BJ (cell line): Measurements from ENCODE around the gene S1PR3. TPM values are rescaled to one million over a fixed set of nuclear protein-coding genes. Genes with fewer than 3 reads are reported as not detected.

ENCODE experiments used
- CTCF ChIA-PET: fragments of 350-600 bp; formaldehyde crosslinking; extraction: SDS; loops from one replicate; lab custom pipeline; 2021; ENCODE audit warnings: antibody characterized with exemption, inconsistent platforms; lab: Yijun Ruan, JAX
- POLR2A ChIA-PET: fragments of 300-600 bp; sonication (Branson Sonifier 250); formaldehyde crosslinking; extraction: SDS; loops from one replicate; lab custom pipeline; 2021; ENCODE audit warnings: antibody characterized with exemption; lab: Charles Lee
- DNase-seq: peaks from one replicate; pipeline ENCODE4 v3.0.0-alpha.2; 2011; ENCODE audit warnings: low read depth
- H3K27me3 ChIP-seq: 2 replicates; pipeline ENCODE4 v1.6.0; 2011; ENCODE audit warnings: low read length; ENCODE audit not compliant: control insufficient read depth, insufficient read depth
- H3K36me3 ChIP-seq: 2 replicates; pipeline ENCODE4 v1.5.1; 2011; ENCODE audit warnings: low read length; ENCODE audit not compliant: control insufficient read depth, insufficient read depth
- H3K4me3 ChIP-seq: 2 replicates; pipeline ENCODE4 v1.5.1; 2011; ENCODE audit warnings: low read depth, mild to moderate bottlenecking, control low read depth, low read length
- polyA plus RNA-seq: library from polyadenylated mRNA; depleted of rRNA; stranded (reverse); fragments of >200 nt; gene quantifications from 2 replicates; pipeline ENCODE4 v1.2.3, GENCODE V29; 2011
- TF ChIP-seq, protein P1 (sequence below): IDR thresholded peaks from 2 replicates; pipeline ENCODE4 v1.5.1; 2011; ENCODE audit warnings: low read depth, mild to moderate bottlenecking, control low read depth, inconsistent platforms, low read length, moderate library complexity; ENCODE audit not compliant: insufficient read depth

S1PR3 gene
- polyA plus RNA-seq, 1 experiment = 20.3 TPM

DNA sequence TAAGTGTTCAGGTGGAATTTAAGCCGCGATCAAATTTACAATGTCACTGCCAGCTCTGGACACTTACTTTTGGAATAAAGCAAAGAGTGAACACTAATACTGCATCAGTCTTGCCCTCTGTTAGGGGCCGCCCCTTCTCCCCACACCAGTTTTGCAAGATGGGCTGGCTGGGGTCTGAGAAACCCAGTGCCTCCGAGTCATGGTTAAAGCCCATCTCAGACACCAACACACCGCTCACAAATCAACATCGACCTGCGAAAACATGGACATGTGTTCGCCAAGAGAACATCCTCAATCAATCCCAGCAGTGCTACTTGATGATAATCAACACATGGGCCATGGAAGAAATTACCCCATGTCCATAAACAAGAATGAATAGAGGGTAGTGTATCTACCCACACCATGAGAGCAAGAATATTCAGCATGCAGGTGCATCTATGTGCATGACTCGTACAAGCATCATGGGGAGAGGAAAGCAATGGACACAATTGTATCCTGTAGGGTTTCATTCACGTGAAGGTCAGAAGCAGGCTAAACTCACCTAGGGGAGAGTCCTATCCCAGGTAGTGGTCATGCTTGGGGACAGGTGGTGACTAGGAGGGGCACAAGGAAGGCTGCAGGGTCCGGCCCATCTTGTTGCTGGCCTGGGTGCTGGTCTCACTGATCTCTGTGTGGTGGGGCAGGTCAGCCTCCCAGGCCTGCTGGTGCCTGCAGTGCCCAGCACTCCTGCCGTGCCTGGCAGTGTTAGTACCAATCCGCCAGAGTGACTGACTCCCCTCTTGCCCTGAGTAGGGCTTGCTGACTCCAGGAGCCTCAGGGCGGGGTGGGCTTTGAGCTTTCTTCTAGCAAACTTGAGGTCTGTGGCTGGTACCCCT lies 5.0 kb downstream of the S1PR3 start:
- DNase-seq = no peak
- H3K36me3 ChIP-seq = peaks cover 18% of the 10 kb centered on the region

DNA sequence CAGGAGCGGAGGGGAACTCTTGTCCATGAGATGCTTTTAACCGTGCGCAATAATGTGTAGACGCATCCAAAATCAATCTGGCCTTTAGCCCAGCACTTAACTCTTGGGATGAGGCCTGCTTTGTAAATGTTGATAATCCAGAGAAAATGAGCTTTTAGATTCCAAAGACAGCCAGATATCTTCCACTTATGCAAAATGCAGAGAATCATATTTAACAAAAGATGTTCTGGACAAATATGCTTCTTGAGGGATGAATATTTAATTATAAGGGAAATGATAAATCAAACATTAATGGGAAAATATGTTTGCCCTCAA lies 5.6 kb downstream of the S1PR3 start:
- TF ChIP-seq, protein P1, sequence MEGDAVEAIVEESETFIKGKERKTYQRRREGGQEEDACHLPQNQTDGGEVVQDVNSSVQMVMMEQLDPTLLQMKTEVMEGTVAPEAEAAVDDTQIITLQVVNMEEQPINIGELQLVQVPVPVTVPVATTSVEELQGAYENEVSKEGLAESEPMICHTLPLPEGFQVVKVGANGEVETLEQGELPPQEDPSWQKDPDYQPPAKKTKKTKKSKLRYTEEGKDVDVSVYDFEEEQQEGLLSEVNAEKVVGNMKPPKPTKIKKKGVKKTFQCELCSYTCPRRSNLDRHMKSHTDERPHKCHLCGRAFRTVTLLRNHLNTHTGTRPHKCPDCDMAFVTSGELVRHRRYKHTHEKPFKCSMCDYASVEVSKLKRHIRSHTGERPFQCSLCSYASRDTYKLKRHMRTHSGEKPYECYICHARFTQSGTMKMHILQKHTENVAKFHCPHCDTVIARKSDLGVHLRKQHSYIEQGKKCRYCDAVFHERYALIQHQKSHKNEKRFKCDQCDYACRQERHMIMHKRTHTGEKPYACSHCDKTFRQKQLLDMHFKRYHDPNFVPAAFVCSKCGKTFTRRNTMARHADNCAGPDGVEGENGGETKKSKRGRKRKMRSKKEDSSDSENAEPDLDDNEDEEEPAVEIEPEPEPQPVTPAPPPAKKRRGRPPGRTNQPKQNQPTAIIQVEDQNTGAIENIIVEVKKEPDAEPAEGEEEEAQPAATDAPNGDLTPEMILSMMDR = no peak
- Histone ChIP-seq H3K27me3 (no peaks in the 10 kb centered on the region), H3K4me3 (no peak overlapping the region), H3K36me3 (peaks cover 24% of the 10 kb centered on the region)
- DNase-seq = no peak
- ChIA-PET CTCF (no interaction called here), POLR2A (no interaction called here)

More for the DNA sequence above, 5.0 kb downstream of the S1PR3 start:
- ChIA-PET POLR2A (no interaction called here), CTCF (interaction anchor here (0.6 kb wide), 1 partner anchor 346 kb away, joined by 3 read pairs; no protein-coding TSS in a partner anchor)
- Histone ChIP-seq H3K27me3 (no peaks in the 10 kb centered on the region), H3K4me3 (no peak overlapping the region)
- TF ChIP-seq, protein P1 = no peak

DNA sequence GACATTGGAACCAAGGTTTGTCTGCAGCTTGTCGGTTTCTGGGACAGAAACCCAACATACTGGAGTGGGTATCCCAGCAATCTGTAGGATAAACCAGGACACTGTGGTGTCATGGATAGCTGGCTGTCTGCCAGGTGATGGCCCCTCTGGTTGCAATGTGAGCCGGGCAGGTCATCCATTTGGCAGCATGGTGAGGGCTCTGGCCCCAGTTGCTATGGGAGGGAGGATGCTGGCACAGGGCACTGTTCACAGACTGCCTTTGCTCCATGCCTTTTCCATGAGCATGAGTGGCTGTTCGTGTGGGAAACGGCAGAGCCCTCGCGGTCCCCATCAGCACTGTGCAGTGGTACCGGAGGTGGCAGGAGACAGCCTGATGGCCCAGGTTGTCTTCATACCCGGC lies 6.4 kb downstream of the S1PR3 start:
- CTCF ChIA-PET = interaction anchor here (1.8 kb wide), 1 partner anchor 337 kb away, joined by 5 read pairs; no protein-coding TSS in a partner anchor
- H3K4me3 ChIP-seq = no peak overlapping the region

DNA sequence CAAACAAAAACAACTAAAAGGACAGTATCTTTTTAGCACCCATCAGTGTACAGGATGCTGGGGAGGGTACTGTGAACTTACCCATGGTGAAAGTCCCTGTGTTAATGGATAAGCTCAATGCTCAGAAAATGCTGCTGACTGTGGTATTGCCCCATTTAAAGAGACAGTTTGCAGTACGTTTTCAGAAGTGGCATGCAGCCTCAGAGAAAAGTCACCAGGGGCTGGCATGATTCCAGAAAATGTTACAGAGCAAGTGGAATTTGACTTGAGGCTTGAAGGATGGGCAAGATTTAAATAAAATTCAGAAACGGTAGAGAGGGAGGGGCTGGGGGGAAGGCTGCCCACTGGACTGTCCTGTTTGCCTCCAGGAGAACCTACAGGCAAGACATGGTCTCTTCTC lies 7.2 kb downstream of the S1PR3 start:
- POLR2A ChIA-PET = no interaction called here
- no peaks in the 10 kb centered on the region for H3K27me3 ChIP-seq
- DNase-seq = no peak
- H3K36me3 ChIP-seq = peaks cover 32% of the 10 kb centered on the region
- CTCF ChIA-PET = interaction anchor here (1.0 to 1.8 kb wide), 4 partner anchors 13 to 338 kb away, joined by 3 to 5 read pairs (median 4); no protein-coding TSS in a partner anchor
- TF ChIP-seq, protein P1 = no peak
- no peak overlapping the region for H3K4me3 ChIP-seq

More for the DNA sequence above, 6.4 kb downstream of the S1PR3 start:
- TF ChIP-seq, protein P1 = no peak
- no peak for DNase-seq
- no peaks in the 10 kb centered on the region for H3K27me3 ChIP-seq
- peaks cover 28% of the 10 kb centered on the region for H3K36me3 ChIP-seq
- POLR2A ChIA-PET = no interaction called here

DNA sequence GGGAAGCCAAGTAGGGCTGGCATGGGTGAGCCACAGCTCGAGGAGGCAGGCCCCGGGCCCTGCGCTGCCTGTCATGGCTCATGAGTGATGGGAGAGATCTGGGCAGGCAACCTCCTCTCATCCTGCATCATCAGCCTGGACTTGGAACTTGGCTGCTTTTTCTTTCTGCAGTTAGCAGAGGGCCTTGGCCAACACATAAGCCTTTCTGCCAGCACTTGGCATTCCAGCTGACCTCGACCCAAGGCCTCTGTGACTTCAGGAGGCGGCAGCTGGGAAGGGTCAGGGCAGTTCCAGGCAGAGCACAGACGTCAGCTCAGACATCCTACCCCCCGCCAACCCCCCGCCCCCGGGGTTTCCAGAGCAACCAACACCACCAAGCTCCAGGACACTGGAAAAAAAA lies 7.6 kb downstream of the S1PR3 start:
- Histone ChIP-seq H3K27me3 (no peaks in the 10 kb centered on the region), H3K4me3 (no peak overlapping the region), H3K36me3 (peaks cover 32% of the 10 kb centered on the region)
- TF ChIP-seq, protein P1 = no peak
- no peak for DNase-seq
- POLR2A ChIA-PET = interaction anchor here (0.5 kb wide), 1 partner anchor 854 kb away, joined by 3 read pairs; no protein-coding TSS in a partner anchor
- CTCF ChIA-PET = interaction anchor here (0.6 to 1.8 kb wide), 5 partner anchors 13 to 360 kb away, joined by 3 to 5 read pairs (median 3); no protein-coding TSS in a partner anchor
